HK-2 (cell line): ENCODE measurements around the gene THOC2.
A peak's percentile ranks its signal among the peaks of the same experiment; 100 is the strongest.
"Not testable (repeated sequence)": the region's sequence is repeated elsewhere in the genome, so short reads cannot be mapped to it uniquely, and the experiment has no call there.

Experiments used
- DNase-seq: peaks from one replicate; pipeline ENCODE4 v3.0.0-alpha.2; 2018; ENCODE audit not compliant: unreplicated experiment

The THOC2 gene

DNA sequence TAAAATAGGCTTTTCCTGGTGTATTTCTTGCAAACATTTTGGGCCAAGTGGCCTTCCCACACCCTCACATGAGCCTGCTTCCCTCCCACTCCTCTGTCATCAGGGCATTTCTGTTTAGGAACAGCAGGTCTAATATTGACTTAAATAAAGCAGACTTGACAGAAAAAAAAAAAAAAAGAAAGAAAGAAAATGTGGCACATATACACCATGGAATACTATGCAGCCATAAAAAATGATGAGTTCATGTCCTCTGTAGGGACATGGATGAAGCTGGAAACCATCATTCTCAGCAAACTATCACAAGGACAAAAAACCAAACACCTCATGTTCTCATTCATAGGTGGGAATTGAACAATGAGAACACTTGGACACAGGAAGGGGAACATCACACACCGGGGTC lies 2.3 kb upstream of the THOC2 start:
- not testable (repeated sequence) for DNase-seq

DNA sequence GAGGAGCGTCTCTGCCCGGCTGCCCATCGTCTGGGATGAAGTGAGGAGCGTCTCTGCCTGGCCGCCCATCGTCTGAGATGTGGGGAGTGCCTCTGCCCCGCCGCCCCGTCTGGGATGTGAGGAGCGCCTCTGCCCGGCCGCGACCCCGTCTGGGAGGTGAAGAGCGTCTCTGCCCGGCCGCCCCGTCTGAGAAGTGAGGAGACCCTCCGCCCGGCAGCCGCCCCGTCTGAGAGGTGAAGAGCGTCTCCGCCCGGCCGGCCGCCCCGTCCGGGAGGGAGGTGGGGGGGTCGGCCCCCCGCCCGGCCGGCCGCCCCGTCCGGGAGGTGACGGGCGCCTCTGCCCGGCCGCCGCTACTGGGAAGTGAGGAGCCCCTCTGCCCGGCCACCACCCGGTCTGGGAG lies 1.2 kb upstream of the THOC2 start:
- not testable (repeated sequence) for DNase-seq

DNA sequence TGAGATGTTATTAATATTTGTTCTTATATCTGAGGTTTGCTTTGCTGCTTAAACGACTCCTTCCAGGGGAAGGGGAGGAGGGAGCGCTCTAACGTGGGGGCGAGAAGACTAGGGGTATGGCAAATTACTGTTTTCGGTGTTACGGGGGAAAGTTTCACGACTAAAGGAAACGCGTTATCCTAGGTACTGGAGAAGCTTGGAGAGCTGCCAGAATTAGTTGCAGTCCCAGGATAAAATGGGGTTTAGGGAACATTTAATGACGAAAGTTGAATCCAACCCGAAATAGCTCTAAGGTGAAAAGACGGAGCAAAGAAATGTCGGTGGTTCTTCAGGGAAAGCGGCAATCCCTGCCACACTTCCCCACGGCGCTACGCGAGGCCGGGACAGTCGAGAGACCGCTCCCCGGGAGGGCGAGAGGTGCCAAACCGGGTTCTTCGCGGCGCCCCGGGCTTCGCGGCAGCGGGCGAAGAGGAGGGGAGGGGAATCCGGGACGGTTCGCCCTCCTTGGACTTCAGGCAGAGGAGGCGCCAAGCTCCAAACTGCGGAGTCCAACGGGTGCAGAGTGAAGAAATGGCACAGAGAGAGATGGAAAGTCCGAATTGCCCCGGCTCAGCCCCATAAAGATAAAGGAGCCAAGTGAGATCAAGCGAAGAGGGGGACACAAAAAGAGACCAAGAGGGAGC lies 724 bp downstream of the THOC2 start:
- DNase-seq = peak; percentile 27

DNA sequence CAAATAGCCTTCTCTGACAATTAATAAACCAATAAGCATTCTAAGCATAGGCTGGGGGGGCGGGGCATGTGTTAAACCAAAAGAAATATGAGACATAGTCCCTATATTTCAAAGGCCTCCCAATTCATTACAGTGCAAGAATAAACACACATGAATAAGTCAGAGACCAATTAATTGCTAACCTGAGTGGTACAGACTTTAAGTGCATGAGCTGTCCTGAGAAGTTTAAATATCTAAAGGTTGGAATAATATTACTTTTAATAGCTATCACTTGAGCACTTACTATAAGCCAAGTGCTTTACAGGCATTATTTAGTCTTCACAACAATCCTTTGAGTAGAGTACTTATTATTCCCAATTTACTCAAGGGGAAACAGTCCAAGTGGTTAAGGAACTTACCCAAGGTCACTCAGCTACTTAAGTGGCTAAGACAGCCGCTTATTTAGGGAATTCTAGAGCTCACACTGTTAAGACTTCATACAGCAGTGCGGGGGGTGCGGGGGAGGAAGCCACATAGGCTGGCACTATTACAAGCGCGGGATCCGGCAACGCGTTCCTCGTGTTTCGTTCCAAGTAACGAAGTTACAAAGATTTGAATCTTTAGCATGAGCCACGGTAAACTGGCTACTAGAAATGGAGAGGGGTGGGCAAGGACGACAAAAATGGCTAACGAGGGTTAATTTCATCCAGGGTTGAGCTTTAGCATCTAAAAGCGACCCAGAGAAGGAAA lies 1.4 kb downstream of the THOC2 start:
- DNase-seq = peak; percentile 28

DNA sequence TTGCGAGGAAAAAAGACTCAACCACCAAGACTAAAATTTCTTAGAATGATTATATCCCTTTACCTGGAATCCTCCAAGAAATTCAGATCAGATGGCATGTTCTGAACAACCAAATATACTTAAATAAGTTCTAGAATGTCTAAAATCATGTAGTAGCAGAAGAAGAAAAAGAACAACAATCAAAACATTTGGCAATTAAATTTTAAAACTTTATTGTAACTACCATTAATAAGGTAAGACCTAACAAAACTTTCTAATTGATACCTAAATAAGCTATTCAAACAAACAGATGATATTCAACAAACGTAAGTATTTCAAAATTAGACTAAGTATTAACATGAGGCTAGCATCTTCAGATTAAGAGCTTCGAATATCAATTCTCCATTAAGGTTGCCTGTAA lies 4.3 kb downstream of the THOC2 start:
- DNase-seq = no peak

DNA sequence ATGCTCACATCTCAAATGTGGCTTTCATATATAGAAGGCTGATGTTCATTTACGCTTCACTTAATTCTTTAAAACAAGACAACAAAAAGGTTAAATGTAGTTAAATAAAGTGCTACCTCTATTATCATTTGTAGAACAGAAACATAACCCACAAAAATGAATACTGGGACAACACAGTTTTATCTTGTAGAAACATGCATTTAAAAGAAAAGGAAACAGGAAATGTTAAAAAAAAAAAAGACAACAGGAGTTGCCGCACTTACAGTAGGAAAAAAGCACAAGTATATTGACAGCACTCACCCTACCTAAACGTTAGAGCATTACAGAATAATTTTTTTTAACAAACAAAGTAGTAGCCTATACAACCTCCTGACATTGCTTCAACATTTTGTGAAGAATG lies 4.8 kb downstream of the THOC2 start:
- DNase-seq = no peak

DNA sequence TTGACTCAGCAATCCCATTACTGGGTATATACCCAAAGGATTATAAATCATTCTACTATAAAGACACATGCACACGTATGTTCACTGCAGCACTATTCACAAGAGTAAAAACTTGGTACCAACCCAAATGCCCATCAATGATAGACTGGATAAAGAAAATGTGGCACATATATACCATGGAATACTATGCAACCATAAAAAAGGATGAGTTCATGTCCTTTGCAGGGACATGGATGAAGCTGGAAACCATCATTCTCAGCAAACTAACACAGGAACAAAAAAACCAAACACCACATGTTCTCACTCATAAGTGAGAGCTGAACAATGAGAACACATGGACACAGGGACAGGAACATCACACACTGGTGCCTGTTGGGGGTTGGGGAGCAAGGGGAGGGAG lies 10.7 kb downstream of the THOC2 start:
- not testable (repeated sequence) for DNase-seq

DNA sequence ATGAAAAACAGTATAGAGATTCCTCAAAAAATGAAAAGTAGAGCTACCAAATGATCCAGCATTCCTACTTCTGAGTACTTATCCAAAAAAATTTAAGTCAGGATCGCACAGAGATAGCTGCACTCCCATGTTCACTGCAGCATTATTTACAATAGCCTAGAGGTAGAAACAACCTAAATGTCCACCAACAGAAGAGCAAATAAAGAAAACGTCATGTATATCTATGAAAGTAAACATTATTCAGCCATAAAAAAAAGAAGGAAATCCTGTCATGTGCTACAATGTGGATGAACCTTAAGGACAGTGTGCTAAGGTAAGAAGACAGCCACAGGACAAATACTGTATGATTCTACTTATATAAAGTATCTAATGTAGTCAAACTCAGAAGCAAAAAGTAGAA lies 12.4 kb downstream of the THOC2 start:
- DNase-seq = no peak

DNA sequence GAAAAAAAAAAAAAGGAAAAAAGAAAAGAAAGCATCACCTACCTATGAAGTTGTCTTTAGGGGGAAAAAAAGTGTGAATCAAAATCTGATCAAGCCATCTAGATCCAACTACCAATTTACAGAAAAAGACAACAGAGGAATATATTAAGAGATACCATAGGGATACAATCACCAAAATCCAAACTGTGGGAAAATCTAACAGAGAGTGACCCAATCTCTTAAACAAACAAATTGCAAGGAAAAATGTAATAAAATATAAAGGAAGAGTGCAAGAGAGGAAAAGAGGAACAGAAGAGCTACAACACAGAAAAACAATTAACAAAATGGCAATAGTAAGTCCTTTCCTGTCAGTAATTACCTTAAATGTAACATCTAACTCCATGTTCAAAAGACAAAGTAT lies 19.0 kb downstream of the THOC2 start:
- DNase-seq = no peak

DNA sequence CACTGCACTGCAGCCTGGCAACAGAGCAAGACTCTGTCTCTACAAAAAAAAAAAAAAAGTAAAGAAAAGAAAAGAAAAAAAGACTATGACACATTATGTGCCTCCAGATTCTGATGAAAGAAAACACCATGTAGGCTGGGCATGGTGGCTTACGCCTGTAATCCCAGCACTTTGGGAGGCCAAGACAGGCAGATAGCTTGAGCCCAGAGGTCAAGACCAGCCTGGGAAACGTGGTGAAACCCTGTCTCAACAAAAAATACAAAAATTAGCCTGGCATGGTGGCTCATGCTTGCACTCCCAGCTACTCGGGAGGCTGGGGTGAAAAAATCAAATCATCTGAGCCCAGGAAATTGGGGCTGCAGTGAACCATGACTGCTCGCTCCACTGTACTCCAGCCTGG lies 19.4 kb downstream of the THOC2 start:
- DNase-seq = no peak

DNA sequence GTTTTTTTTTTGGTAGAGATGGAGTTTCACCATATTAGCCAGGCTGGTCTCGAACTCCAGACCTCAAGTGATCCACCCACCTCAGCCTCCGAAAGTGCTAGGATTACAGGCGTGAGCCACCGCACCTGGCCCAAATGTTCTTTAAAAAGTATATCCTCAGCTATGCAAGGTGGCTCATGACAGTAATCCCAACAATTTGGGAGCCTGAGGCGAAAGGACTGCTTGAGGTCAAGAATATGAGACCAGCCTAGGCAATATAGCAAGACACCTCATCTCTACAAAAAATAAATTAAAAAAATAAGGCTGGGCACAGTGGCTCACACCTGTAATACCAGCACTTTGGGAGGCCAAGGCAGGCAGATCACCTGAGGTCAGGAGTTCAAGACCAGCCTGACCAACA lies 21.7 kb downstream of the THOC2 start:
- not testable (repeated sequence) for DNase-seq

DNA sequence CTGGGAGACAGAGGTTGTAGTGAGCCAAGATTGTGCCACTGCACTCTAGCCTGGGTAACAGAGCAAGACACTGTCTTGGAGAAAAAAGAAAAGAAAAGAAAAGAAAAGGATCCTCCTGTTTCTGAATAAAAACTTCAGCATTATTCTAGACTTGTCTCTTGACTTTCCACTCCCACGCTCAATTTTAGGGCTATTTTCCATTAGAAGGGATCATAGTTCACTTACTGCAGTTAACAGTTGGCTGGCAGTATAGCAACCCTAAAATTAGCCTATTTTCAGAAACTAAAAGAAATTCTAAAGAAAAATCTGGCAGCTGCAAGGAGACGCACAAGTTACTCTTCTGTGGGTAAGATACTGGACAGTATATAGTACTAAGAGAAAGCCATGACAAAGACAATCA lies 28.1 kb downstream of the THOC2 start:
- no peak for DNase-seq

DNA sequence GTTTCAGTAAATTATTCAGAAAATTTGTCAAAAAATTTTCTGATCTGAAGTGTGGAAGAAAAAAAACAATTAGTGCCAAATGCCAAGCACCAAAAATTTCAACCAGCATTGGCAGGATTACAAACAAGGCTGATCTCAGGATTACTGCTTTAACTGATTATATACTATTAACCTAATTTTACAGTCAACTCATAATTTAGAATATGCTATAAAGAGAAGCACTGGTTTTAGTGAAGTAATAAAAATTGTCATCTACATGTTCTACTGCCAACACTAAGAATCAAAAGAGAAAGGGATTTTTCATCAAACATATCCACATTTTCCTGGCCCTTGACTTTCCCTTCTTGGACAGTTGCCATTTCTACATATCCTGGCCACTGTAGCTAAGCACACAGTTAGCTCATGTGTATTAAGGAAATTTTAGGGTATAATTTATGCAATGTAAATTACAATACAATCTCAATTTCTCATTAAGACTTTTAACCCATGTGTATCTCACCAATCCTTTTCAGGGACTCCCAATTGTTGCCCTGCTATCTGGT lies 33.8 kb downstream of the THOC2 start:
- no peak for DNase-seq

DNA sequence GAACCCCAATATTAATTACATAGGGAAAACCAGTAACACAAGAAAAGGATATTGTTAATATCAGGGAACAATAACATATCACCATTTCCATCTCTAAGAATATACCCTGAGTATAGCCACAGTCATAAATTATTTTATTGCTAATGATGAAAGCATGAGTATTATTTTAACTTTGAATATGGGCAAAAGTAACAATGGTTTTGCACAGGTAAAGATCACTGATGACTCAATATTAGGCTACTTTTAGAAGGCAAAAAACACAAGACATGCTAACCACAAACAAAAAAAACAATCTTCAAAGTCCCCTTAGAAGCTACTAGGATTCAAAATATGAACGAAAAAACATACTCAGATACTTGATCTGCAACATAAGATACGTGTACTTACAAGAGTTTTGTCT lies 36.5 kb downstream of the THOC2 start:
- no peak for DNase-seq

DNA sequence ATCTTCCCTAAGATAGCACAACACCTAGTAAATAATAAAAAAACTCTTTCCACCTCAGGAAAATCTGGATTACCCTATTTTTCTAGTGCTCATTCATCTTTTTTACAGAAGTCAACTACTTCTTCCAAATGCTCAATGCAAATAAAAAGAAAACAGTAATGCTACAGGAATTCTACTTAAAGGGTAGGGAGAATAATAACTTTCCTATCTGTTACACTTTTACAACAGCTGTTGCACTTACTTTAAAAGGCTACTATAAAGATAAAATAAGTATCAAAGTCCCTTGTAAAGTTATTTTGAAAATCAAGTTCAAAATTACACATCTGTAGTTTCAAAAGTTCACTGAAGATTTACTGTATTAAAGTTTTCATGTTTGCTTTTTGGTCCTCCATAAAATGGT lies 37.6 kb downstream of the THOC2 start:
- DNase-seq = no peak

DNA sequence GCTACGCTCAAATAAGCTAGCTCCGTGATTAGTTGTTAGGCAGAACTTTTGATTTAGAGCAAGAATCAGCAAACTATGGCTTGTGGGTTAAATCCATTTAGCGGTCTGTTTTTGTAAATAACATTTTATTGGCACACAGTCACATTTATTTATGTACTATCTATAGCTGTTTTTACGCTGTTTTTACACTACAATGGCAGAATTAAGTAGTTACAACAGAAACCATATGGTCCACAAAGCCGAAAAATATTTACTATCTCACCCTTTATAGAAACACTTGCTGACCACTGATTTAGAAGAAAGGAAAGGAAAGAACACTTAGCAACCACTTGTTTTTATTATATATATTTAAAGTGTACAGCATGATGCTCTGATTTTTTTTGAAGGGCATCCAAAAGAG lies 41.1 kb downstream of the THOC2 start:
- no peak for DNase-seq

DNA sequence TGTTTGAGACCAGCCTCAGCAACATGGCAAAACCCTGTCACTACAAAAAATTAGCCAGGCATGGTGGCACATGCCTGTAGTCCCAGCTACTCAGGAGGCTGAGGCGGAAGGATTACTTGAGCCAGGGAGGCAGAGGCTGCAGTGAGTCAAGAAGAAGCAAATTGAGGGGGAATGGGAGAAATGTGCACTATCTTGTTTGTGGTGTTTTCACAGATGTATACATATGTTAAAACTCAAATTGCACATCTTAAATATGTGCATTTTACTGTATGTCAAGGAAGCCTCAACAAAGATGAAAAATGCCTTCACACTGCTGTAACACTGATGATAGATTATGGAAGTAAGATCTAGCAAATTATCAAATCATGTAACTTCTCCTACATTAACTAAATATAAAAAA lies 44.3 kb downstream of the THOC2 start:
- no peak for DNase-seq

DNA sequence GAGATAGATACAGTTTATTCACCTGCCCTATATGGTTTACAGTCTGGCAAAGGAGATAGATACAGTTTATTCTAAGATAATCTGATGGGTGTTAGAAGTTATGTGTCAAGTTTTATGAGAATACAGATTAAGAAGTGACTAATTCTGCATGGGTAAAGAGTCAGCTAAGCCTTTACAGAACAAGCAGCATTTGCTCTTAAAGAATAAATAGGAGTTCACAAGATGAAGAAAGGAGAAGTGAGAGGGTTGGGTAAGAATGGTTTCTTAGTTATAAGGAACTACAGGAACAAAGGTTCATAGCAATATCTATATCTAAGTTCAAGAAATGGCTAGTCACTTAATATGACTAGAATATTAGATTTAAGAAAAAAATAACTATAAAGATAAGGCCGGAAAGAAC lies 47.6 kb downstream of the THOC2 start:
- DNase-seq = no peak

DNA sequence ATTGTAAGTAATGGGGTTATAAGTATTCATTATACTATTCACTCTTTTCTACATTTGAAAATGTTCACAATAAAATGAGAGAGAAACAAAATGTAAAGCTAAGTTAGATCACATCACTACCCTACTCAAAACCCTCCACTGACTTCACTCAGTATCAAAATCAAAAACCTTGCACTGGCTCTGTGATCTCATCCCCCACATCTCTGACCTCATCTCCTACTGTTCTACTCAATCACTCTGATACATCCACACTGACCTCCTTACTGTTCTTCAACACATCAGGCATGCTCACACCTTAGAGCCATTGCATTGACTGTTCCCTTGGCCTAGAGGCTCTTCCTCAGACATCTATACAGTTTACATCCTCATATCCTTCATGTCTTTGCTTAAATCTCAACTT lies 50.7 kb downstream of the THOC2 start:
- no peak for DNase-seq

DNA sequence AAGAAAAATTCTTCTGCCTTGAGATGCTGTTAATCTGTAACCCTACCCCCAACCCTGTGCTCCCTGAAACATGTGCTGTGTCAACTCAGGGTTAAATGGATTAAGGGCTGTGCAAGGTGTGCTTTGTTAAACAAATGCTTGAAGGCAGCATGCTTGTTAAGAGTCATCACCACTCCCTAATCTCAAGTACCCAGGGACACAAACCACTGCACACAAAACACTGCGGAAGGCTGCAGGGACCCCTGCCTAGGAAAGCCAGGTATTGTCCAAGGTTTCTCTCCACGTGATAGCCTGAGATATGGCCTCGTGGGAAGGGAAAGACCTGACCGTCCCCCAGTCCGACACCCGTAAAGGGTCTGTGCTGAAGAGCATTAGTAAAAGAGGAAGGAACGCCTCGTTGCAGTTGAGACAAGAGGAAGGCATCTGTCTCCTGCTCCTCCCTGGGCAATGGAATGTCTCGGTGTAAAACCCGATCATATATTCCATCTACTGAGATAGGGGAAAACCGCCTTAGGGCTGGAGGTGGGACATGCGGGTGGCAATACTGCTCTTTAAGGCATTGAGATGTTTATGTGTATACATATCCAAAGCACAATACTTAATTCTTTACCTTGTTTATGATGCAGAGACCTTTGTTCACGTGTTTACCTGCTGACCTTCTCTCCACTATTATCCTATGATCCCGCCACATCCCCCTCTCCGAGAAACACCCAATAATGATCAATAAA lies 53.0 kb downstream of the THOC2 start:
- not testable (repeated sequence) for DNase-seq

DNA sequence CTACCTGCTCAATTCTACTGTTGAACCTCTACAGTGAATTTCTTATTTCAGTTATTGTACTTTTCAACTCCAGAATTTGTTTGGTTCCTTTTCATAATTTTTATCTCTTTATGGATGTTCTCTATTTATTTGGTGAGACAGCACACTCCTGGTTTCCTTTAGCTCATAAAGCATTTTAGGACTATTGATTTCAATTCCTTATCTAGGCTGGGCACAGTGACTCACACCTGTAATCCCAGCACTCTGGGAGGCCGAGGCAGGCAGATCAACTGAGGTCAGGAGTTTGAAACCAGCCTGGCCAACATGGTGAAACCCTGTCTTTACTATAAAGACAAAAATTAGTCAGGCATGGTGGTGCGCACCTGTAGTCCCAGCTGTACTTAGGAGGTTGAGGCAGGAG lies 57.7 kb downstream of the THOC2 start:
- DNase-seq = no peak

DNA sequence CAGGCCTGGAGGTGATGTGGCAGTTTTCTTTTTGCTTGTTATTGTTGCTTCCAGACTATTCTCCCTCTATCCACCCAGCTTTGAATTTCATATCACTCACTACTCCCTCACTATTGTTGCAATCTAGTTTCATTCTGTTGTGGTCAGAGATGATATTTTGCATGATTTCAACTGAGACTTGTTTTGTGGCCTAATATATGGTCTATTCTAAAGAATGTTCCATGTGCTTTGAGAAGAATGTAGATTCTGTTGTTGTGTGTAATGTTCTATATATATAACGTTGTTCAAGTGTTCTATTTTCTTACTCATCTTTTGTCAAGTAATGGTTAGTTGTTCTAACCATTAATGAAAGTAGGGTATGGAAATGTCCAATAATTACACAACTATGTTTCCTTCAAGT lies 59.0 kb downstream of the THOC2 start:
- DNase-seq = no peak

DNA sequence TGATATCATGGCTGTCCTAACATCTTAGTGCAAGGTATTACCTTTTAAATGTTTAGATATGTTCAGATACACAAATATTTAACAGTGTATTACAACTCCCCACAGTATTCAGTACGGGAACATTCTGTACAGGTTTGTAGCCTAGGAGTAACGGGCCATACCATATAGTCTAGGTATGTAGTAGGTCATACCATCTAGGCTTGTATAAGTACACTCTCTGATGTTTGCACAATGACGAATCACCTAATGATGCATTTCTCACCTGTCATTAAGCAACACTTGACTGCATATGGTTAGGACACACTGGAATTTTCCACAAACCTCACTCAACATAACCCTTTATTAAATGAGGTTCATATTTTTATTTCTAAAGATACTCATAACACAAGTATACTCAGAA lies 67.7 kb downstream of the THOC2 start:
- DNase-seq = no peak
